ENCODE results near the gene NDOR1.
A peak's percentile ranks its signal among the peaks of the same experiment; 100 is the strongest.

The NDOR1 gene

GRCh38 chr9:137205126-137206069, at the start of gene NDOR1, which contains the start of gene TMEM203:
Gene NDOR1 (plus strand): TSS chr9:137205700. CDS start chr9:137205778, 78 bp downstream.
Gene TMEM203 (minus strand): TSS chr9:137205648. CDS start chr9:137205414, 234 bp downstream.
- DNase-seq (ENCODE audit: low spot score), result peak; percentile 87

GRCh38 chr9:137156567-137157375, 48.7 kb upstream of the NDOR1 start:
- DNase-seq (ENCODE audit: low spot score), result no peak

- no peak for DNase-seq (ENCODE audit: low spot score)
These were observed 47.7 kb upstream of the NDOR1 start for GRCh38 chr9:137157618-137158415.

- no peak for DNase-seq (ENCODE audit: low spot score)
These were observed 46.9 kb upstream of the NDOR1 start for GRCh38 chr9:137158625-137159024.

- DNase-seq (ENCODE audit: low spot score), result no peak
These were observed 46.1 kb upstream of the NDOR1 start for GRCh38 chr9:137159105-137160053.

- DNase-seq (ENCODE audit: low spot score), result no peak
These were observed 45.5 kb upstream of the NDOR1 start for GRCh38 chr9:137160054-137160425.

- no peak for DNase-seq (ENCODE audit: low spot score)
These were observed 44.6 kb upstream of the NDOR1 start for GRCh38 chr9:137160716-137161557.

GRCh38 chr9:137161558-137162486, 43.7 kb upstream of the NDOR1 start:
- DNase-seq (ENCODE audit: low spot score), result no peak

- DNase-seq (ENCODE audit: low spot score), result no peak
These were observed 42.8 kb upstream of the NDOR1 start for GRCh38 chr9:137162505-137163364.

GRCh38 chr9:137163365-137163715, 42.2 kb upstream of the NDOR1 start:
- DNase-seq (ENCODE audit: low spot score), result no peak

GRCh38 chr9:137163805-137164204, 41.7 kb upstream of the NDOR1 start:
- DNase-seq (ENCODE audit: low spot score), result no peak

GRCh38 chr9:137164370-137165249, 40.9 kb upstream of the NDOR1 start:
- DNase-seq (ENCODE audit: low spot score), result no peak

- no peak for DNase-seq (ENCODE audit: low spot score)
These were observed 40.2 kb upstream of the NDOR1 start for GRCh38 chr9:137165250-137165836.

GRCh38 chr9:137166380-137167229, 38.9 kb upstream of the NDOR1 start:
- DNase-seq (ENCODE audit: low spot score), result no peak

- DNase-seq (ENCODE audit: low spot score), result no peak
These were observed 38.2 kb upstream of the NDOR1 start for GRCh38 chr9:137167277-137167746.
